Measurements from ENCODE around the gene MAB21L3.
A peak's percentile ranks its signal among the peaks of the same experiment; 100 is the strongest.
"Not testable (repeated sequence)": the region's sequence is repeated elsewhere in the genome, so short reads cannot be mapped to it uniquely, and the experiment has no call there.

MAB21L3 gene

DNA sequence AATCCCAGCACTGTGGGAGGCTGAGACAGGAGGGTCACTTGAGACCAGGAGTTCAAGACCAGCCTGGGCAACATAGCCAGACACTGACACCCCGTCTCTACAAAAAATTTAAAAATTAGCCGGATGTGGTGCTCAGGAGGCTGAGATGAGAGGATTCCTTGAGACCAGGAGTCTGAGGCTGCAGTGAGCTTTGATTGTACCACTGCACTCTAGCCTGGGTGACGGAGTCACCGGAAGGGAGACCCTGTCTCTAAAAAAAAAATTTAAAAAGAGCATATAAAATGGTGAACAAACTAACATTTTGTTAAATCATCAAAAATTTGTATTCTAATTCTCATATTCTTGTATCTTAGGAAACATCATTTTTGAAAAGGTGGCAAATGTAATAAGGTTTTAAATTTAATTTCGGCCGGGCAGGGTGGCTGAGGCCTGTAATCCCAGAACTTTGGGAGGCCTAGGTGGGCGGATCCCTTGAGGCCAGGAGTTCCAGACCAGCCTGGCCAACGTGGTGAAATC is 27.1 kb downstream of the MAB21L3 start:
- no peak for DNase-seq (ENCODE audit: low spot score)

DNA sequence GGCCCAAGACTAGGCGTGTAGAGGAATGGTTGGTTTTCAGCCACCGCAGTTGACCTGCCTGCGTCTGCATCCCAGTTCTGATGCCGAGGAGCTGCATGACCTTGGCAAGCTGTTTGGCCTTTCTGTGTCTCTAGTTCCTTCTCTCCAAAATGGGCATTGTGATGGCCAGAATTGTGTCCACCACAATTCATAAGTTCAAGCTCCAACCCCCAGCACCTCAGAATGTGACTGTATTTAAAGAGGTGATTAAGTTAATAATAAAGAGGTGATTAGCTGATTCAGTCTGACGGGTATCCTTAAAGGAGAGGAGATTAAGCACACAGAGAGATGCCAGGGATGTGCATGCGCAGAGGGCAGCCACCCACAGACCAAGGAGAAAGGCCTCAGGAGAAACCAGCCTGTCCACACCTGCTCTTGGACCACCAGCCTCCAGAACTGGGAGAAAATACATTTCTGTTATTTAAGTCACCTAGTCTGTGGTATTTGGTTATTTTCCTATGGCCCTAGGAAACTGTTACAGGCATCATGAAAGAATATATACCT is 28.5 kb downstream of the MAB21L3 start:
- DNase-seq (ENCODE audit: low spot score): no peak

DNA sequence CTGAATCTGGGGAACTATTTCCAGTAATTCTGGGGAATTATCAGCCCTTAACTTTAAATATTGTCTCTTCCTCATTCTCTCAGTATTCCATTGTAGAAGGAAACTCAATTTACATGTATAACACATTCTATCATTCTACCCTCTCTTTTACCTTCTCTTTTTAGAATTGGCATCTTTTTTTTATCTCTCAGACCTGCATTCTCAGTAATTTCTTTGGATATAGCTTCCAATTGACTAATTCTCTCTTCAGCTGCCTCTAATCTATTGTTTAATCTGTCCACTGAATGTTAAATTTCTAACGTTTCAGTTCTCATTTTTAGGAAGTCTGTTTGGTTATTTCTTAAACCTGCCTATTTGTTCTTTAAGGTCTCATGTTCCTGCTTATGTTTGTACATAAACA is 33.0 kb downstream of the MAB21L3 start:
- no peak for DNase-seq (ENCODE audit: low spot score)

DNA sequence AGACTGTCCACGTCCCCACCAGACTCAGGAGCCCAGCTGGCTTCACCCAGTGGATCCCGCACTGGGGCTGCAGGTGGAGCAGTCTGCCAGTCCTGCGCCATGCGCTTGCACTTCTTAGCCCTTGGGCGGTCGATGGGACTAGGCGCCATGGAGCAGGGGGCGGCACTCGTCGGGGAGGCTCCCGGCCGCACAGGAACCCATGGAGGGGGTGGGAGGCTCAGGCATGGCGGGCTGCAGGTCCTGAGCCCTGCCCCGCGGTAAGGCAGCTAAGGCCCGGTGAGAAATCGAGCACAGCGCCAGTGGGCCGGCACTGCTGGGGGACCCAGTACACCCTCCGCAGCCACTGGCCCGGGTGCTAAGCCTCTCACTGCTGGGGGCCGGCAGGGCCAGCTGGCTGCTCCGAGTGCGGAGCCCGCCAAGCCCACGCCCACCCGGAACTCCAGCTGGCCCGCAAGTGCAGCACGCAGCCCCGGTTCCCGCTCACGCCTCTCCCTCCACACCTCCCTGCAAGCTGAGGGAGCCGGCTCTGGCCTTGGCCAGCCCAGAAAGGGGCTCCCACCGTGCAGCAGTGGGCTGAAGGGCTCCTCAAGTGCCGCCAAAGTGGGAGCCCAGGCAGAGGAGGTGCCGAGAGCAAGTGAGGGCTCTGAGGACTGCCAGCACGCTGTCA is 35.4 kb downstream of the MAB21L3 start:
- not testable (repeated sequence) for DNase-seq (ENCODE audit: low spot score)

DNA sequence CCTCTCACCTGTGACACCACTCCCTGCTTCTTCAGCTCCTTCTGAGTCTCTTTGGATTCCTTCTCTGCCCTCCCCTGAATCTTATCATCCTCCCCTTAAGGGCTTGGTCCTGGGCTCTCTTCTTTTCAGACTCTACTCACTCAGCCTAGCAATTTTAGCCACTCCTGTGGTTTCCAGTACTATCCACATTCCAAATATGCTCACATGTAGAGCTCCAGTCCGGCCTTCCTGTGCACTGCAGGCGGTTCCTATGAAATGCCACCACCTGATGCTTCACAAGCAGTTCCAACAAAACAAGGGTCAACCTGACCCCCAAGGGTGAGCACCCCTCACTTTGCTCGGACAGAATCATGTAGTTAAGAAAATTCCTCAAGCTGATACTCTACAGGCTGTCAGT is 35.9 kb downstream of the MAB21L3 start:
- DNase-seq (ENCODE audit: low spot score): no peak

DNA sequence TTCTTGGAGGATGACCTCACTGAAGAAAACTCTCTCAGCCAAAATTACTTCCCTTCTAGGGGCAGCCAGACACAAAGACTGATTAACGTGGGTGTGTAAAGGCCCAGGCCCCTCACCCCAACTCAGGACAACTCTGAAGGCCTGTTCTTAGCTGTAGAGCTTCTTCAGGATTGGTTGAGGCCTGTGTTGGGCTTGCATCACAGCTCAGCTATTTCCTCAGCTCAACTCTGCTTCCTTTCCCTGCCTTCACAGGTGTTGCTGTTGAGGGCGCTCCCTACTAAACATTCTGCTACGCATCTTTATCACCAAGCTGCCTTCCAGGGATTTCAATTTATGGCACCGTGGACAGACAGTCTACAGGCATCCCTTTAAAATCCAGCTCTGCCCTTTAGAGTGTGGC is 36.8 kb downstream of the MAB21L3 start:
- no peak for DNase-seq (ENCODE audit: low spot score)

DNA sequence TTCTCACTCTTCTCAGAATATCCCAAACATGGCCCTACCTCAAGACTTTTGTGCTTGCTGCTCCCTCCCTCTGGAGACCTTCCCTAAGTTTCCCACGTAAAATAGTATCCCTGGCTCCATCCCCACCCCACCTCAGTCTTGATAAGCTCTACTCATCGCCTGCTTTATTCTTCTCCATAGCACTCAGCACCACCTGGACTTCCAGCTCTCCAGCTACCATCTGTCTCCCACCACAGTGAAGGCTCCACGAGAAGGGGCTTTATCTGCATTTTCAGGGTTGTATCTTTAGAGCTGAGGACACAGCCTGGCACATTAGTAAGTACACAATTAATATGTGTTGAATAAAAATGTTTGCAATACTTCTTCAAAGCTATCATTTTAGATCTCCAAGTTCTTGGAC is 37.8 kb downstream of the MAB21L3 start:
- no peak for DNase-seq (ENCODE audit: low spot score)

DNA sequence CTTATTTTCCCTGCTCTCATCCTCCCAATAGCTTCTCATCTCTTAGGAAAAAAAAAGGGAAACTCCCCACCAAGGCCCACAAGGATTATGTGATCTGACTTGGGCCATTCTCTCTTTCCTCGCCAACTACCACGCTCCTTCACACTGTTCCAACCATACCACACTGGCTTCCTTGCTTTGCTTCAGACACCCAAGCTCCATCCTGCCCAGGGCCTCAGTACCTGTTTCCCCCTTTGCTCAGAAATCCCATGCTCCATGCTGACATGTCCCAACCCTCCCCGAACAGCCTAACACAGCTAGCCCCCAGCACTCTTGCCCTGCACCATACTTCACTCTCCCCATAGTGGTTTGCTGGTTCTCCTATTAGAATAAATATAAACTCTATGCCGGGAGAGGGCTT is 39.2 kb downstream of the MAB21L3 start:
- no peak for DNase-seq (ENCODE audit: low spot score)

DNA sequence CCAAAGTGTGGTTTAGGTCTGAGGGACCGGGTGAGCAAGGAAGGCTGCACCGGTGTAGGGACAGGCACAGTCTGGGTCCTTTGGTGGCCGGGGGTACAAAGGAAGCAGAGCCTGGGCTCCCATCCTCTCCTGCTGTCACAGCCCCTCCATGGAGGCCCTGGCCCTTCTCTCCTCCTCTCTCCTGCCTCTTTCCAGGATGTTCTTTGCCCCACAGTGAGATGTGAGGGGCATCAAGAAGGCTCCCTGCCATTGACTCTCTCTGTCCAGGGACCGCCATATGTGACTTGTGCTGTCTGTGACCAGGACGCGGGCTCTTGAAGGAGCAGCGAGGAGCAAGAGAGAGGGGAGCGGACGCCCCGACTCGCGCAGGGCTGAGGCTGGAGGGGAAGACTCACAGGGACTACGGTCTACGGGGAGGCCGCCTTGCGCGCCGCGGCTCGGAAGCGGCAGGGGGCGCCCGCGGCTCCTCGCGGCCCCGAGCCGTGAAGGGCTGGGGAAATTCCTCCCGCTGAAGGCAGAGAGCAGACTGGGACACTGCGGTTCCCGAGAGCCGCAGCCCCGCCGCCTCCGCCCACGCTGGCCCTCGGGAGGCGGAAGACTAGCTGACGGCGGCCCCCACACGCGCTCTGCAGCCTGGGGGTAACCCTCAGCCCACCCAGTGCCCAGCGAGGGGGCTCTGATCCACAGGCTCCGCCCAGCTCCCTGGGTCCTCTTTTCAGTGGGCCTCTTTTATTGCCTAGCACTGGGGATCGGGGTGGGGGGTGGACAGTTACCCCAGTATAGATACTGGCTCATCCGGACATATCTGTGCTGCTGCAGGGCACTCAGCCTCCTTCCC is 40.8 kb downstream of the MAB21L3 start:
- peak; percentile 88 for DNase-seq (ENCODE audit: low spot score)

DNA sequence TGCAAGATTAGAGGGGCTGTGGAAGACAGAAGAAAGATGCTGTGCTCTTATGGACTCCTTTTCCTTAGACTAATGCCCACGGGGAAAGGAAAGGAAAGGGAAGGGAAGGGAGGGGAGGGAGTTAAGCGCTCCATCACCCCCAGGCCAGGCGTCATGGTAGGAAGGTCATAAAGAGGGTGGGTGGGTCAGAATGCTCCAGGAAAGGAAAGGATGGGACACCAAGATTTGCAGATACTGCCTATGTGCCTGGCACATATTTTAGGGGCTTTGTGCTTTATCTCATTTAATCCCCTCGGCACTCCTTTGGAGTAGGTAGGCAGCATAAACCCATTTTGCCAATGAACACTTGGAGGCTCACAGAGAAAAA is 41.4 kb downstream of the MAB21L3 start:
- no peak for DNase-seq (ENCODE audit: low spot score)

DNA sequence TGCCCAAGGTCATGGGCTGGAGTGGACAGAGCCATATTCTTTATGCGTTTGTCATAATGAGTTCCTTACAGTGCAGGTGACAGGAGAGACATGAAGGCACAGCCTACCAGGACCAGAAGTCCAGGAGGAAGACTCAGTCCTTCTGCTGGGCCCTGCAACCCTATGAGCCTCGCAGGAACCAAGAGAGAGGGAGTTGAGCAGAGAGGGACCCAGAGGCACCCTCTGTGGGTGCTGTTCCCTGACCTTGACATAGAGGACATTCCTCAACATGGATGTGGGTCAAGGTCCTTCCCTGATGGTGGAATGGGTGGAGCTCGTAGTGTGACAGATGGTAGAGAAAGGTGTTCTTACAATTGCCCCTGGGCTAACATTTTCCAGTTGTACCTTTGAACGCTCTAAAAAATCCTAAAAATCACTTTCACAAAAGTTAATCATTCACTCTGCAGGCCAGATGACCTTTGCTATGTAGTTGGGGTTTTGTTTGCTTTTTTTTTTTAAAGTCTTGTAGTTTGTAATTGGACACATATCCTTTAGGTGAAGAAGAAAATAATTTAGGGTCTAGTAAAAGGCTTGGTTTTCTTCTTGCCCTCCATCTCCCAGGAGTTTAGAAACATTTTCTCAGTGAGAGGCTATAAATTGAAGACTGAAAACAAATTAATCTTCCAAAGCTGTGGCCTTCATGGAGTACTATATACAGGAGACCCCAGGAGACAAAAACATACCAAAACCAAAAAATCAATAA is 41.9 kb downstream of the MAB21L3 start:
- DNase-seq (ENCODE audit: low spot score): peak; percentile 76

DNA sequence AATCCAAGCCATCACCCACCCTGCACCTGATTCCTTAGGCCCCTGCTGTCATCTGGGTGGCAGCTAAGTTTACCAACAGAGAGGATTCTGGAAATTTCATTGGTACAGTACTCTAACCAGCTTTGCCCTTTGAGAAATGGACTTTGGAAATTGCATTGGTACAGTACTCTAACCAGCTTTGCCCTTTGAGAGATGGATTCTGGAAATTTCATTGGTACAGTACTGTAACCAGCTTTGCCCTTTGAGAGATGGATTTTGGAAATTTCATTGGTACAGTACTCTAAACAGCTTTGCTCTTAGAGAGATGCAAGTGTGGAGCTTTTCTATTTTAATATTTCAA is 42.5 kb downstream of the MAB21L3 start:
- DNase-seq (ENCODE audit: low spot score): no peak

DNA sequence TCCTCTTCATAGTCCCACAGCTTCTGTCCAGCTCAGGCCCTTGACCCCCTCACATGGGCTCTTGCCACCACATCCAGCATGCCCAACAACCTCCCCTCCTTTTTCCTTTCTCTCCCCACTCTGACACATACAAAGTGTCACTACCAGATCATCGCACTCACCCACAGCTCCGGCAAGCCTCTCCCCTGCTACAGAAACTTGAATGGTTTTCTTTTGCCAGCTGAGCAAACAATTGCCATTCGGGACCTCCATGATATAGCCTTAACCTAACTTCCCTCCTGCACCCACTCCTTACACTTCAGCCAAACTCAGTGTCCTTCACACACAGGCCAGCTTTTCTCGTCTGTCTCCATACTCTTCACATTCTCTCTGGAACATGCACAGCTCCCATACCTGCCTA is 43.3 kb downstream of the MAB21L3 start:
- no peak for DNase-seq (ENCODE audit: low spot score)

DNA sequence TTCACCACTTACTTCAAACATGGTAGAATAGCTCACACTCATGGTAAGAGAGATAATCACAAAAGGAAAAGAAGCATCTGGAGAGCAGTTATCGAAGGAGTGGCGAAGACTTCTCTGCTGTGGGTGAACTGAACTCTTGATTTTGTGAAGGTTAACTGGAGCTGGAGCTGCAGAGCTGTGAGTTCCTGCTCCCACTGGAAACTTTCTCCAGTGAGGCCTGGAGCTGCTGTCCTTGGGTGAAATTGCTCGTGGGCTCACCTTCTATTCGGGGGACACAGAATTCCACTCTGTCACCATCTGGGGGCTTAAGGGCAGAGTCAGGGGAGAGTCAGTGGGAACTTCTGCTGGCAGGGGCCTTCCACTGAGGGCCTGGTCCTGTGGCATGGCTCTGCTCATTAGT is 45.9 kb downstream of the MAB21L3 start:
- no peak for DNase-seq (ENCODE audit: low spot score)

DNA sequence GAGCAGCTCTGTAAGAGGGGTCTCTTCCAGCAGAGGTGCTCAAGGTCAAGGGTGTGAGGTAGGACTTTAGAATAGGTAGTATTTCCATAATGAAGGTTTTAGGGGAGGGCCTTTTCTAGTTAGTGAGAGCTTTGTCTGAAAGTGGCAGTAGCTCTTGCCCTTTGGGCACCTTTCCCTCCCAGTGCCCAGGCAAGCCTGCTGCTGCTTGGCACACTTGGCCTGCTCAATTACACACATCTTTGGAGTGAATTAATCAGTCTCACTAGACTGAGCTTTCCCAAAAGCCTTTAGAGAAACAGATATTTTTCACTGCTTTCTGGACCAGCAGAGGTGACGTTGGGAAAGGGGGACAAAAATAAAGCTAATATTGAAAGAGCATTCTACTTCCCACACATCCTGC is 48.0 kb downstream of the MAB21L3 start:
- no peak for DNase-seq (ENCODE audit: low spot score)

DNA sequence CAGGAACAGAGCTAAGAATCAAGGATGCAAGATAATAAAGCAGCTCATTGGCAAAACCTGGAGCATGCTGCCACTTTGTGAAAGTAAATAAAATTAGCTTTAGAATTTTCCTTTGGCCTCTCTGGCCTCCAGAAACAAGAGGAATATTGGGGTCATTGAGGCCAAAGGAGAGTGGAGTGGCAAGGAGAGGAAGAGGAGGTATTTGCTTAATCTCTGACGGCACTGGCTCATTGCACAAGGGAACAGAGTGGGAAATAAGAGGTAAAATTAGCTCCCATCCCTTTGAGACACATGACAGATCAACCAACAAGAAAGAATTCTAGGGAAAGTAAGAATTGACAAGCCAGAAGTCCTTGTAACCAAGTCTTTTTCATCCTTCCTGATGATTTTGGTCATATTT is 48.4 kb downstream of the MAB21L3 start:
- DNase-seq (ENCODE audit: low spot score): no peak

DNA sequence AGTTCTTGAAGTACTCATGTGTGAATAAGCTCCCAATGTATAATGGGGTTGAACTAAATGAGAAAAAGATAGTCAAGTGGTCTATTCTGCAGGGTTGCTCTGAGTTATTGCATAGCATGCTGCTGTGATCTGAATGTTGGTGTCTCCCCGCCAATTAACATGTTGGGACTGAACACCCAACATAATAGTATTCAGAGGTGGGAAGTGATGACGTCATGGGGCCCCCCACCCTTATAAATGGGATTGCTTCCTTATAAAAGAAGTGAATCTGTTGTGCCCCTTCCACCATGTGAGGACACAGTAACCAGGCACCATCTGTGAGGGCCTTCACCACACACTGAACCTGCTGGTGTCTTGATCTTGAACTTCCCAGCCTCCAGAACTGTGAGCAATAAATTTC is 50.2 kb downstream of the MAB21L3 start:
- no peak for DNase-seq (ENCODE audit: low spot score)

DNA sequence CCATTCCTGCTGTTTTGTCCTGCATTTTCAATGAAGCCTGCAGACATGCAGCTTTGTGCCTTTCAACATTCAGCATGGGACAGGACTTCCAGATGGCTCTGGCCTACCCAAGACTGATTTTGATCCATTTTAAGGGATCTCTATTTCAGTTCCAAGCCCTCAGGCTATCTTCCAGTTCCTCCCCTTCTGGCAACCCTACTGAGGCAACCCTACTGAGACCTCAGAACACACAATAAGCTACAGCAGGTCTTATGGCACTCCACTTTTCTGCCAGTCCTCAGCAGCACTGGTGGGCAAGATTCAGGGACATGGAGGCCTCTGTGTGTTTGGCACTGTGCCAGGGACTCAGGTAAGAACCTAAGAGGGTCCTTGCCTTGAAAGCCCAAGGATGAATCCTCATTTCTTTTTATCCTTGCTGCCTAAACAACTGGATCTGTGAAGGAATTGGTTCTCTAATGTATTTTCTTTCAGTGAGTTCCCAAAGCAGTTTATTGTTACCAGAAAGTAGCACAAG is 50.7 kb downstream of the MAB21L3 start:
- no peak for DNase-seq (ENCODE audit: low spot score)

DNA sequence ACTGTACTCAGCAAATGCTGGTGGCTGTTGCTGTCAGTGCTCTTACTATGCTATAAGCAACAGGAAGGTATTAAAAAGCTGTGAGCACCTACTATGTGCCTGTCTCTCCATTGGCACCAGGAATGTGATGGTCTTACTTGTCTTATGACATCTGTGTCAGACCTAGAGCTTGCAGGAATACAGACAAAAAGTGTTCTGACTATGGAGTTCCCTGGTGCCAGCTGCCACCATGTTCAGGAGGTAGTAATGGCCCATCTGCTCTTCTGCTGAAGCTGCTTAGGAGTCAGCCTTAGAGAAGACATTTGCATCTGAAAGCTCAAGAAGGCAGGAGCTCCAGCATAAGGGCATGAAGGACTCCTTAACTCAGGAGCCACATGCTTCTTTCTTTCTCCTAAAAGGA is 52.3 kb downstream of the MAB21L3 start:
- DNase-seq (ENCODE audit: low spot score): no peak

DNA sequence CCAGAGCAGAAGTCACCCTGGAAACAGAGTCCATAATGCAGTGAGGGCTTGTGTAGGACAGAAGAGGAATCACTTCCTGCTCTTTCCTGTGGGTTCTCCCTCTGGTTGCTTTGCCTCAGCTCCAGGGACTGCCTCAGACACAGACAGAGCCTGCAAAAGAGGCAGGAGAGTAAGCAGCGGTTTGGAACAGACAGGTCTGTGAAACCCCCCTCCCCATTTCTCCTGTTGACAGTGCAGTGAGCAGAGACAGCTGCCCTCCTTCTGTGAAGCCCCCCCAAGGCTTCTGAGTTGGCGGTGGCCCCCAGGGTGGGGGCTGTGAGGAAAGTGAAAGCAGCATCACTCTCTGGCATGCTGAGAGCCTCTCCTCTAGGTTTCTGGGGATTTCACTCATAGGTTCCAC is 53.0 kb downstream of the MAB21L3 start:
- no peak for DNase-seq (ENCODE audit: low spot score)

DNA sequence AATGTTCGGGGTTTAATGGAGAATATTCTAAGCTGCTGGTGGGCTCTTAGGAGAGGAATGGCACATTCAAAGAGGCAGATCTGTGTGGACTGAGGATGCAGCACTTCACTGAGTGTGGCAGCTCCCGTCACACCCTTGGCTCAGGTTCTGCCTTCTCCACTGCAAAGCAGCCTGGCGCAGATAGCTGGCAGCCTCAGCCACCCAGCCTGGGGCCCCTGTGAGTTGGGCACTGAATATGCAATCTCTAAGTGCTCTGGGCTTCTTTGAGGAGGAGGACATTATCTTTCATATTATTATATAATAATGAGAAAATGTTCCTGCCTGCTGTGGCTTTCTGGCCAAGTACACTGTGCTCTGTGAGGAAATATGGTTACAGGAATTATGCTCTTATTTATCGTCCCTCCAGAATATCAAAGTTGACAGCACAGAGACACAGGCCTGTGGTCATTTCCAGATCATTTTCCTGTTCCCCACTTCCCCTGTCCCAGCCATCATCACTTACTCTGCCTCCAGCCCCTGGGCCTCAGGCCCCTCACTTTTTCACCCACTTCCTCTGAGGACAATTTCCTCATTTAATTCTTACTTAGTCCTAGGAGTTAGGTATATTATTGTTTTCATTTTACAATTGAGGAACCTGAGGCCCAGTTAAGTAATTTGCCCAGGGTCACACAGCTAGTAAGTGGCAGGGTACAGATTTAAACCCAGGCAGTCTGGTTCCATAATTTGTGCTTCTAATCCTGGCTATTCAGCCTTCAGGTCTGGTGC is 53.6 kb downstream of the MAB21L3 start:
- no peak for DNase-seq (ENCODE audit: low spot score)

DNA sequence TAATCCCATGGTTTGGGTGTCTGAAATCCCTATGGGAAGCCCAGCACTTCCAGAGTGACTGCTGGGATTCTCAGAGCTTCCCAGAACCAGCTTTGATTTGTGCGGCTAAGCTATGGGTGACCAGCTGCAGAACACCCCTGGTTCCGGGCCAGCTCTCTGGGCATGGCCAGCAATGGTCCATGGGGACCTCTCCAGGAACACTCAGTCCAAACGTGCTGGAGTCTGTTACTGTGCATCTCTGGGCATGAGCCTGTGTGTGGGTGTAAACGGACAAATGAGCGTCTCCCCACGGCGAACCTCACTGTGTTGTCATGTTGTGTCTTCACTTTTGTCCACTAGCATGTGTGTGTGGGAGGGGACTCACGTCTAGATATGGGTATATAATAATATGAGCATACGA is 54.4 kb downstream of the MAB21L3 start:
- DNase-seq (ENCODE audit: low spot score): no peak

Data from HuH-7.5 (cell line).